Keratinocyte (primary cell): ENCODE data around the gene NAA11. TPM values are rescaled to one million over a fixed set of nuclear protein-coding genes. Genes with fewer than 3 reads are reported as not detected.
"Not testable (repeated sequence)": the region's sequence is repeated elsewhere in the genome, so short reads cannot be mapped to it uniquely, and the experiment has no call there.

Experiments
- DNase-seq: peaks from one replicate; pipeline ENCODE4 v3.0.0-alpha.2; 2011; ENCODE audit warnings: low read depth, missing footprints, low spot score
- FAIRE-seq: peaks from 2 replicates; lab custom pipeline; 2011; peaks lifted over from hg19 to GRCh38; lab: Jason Lieb, UNC
- H2AFZ ChIP-seq: 2 replicates; pipeline ENCODE4 v1.6.0; 2012; ENCODE audit warnings: low read length, control low read depth, inconsistent platforms; ENCODE audit not compliant: control insufficient read depth
- H3K27ac ChIP-seq: 2 replicates; pipeline ENCODE4 v1.5.1; 2011; ENCODE audit warnings: low read length; ENCODE audit not compliant: control insufficient read depth, insufficient read depth
- H3K27me3 ChIP-seq: 3 replicates; pipeline ENCODE4 v1.6.0; 2011; ENCODE audit warnings: low read length; ENCODE audit not compliant: control insufficient read depth, insufficient read depth; ENCODE audit errors: extremely low read depth
- H3K36me3 ChIP-seq, 2 experiments: 2 replicates in 1 of 2; 3 replicates in 1 of 2; pipeline ENCODE4 v1.5.1; 2011; ENCODE audit warnings: low read length in 2 of 2, mild to moderate bottlenecking in 1 of 2; ENCODE audit not compliant: control insufficient read depth in 2 of 2, insufficient read depth in 2 of 2; ENCODE audit errors: extremely low read depth in 1 of 2
- H3K4me1 ChIP-seq: 3 replicates; pipeline ENCODE4 v1.5.1; 2011; ENCODE audit warnings: low read length; ENCODE audit not compliant: control insufficient read depth, insufficient read depth; ENCODE audit errors: extremely low read depth
- H3K4me2 ChIP-seq: 3 replicates; pipeline ENCODE4 v1.6.0; 2011; ENCODE audit warnings: low read depth, low read length; ENCODE audit not compliant: control insufficient read depth, insufficient read depth; ENCODE audit errors: extremely low read depth
- H3K4me3 ChIP-seq, 3 experiments: fragments of 200-600 bp in 1 of 3; sonication (generic) in 1 of 3; 2 replicates in 2 of 3; 3 replicates in 1 of 3; pipeline ENCODE4 v1.5.1; 2011 to 2016; ENCODE audit warnings: low read length in 3 of 3, mild to moderate bottlenecking in 3 of 3, control low read depth in 2 of 3, inconsistent platforms in 1 of 3, low read depth in 1 of 3, mixed read lengths in 1 of 3, mixed run types in 1 of 3, moderate library complexity in 1 of 3; ENCODE audit not compliant: control insufficient read depth in 2 of 3, insufficient read depth in 2 of 3; ENCODE audit errors: extremely low read depth in 1 of 3
- H3K79me2 ChIP-seq: 2 replicates; pipeline ENCODE4 v1.6.0; 2012; ENCODE audit warnings: low read length; ENCODE audit not compliant: control insufficient read depth, insufficient read depth
- H3K9ac ChIP-seq: 3 replicates; pipeline ENCODE4 v1.6.0; 2011; ENCODE audit warnings: low read length; ENCODE audit not compliant: control insufficient read depth, insufficient read depth; ENCODE audit errors: extremely low read depth
- H3K9me1 ChIP-seq: 3 replicates; pipeline ENCODE4 v1.6.0; 2011; ENCODE audit warnings: low read length; ENCODE audit not compliant: control insufficient read depth, insufficient read depth; ENCODE audit errors: extremely low read depth
- H3K9me3 ChIP-seq: 2 replicates; pipeline ENCODE4 v1.5.1; 2012; ENCODE audit warnings: low read depth, low read length; ENCODE audit not compliant: control insufficient read depth
- H4K20me1 ChIP-seq: 3 replicates; pipeline ENCODE4 v1.6.0; 2011; ENCODE audit warnings: low read length; ENCODE audit not compliant: control insufficient read depth, insufficient read depth; ENCODE audit errors: extremely low read depth
- CTCF ChIP-seq, 3 experiments: IDR thresholded peaks in 1 of 3; conservative IDR thresholded peaks in 1 of 3; optimal IDR thresholded peaks in 1 of 3; 2 replicates in 2 of 3; 3 replicates in 1 of 3; pipeline versions ENCODE3 to v1.5.1; 2011; ENCODE audit warnings: low read length in 3 of 3, mild to moderate bottlenecking in 3 of 3, moderate library complexity in 2 of 3, control low read depth in 1 of 3, inconsistent platforms in 1 of 3; ENCODE audit not compliant: insufficient read depth in 2 of 3; ENCODE audit errors: extremely low read depth in 1 of 3
- EZH2 ChIP-seq: IDR thresholded peaks from one replicate; pipeline ENCODE4 v1.6.1; 2012; ENCODE audit warnings: inconsistent platforms, mild to moderate bottlenecking, low read length, moderate library complexity
- dilution Hi-C: fragments of 300-500 bp; cut with MboI; formaldehyde crosslinking; loops from one replicate; pipeline ENCODE4 v1.7.0; 2020; ENCODE audit warnings: low sequenced_read_pairs; ENCODE audit not compliant: extremely low pct_ligation_motif_present
- polyA plus RNA-seq, 5 experiments: library from polyadenylated mRNA; depleted of rRNA in 3 of 5; stranded (reverse) in 3 of 5; stranded (forward) in 1 of 5; unstranded in 1 of 5; fragments of >200 nt; gene quantifications; 1 replicate in 1 of 5; 2 replicates in 3 of 5; 3 replicates in 1 of 5; pipeline versions ENCODE4 v1.2.1 to v1.2.3, GENCODE V29; 2011 to 2012; ENCODE audit warnings: missing spikeins in 2 of 5, low read depth in 1 of 5, low replicate concordance in 1 of 5

Gene NAA11
- polyA plus RNA-seq, 1 donor (not counting 4 experiments of a cell fraction or from before 2014, with no cell fraction given): not detected

- Histone ChIP-seq H3K36me3 (no peaks in the 10 kb centered on the region), H3K9me1 (no peaks in the 10 kb centered on the region), H3K4me2 (no peak overlapping the region), H3K9me3 (no peaks in the 10 kb centered on the region), H2AFZ (no peak overlapping the region), H4K20me1 (no peaks in the 10 kb centered on the region), H3K4me1 (no peaks in the 10 kb centered on the region), H3K27ac (no peak overlapping the region), H3K4me3 (no peak overlapping the region), H3K9ac (no peak overlapping the region), H3K27me3 (no peaks in the 10 kb centered on the region), H3K79me2 (no peaks in the 10 kb centered on the region)
- FAIRE-seq: no peak
- TF ChIP-seq EZH2 (no peak), CTCF (optimal IDR thresholded peaks at IDR 0.05 in 1 of 3, IDR thresholded peaks at IDR 0.05 in 1 of 3, conservative IDR thresholded peaks at IDR 0.05 in 1 of 3; ENCODE audit: extremely low read depth in 1 of 3, insufficient read depth in 2 of 3, low read length in 3 of 3) (no peak)
- no peak for DNase-seq
- dilution Hi-C loops: no loop called here
Observed at GRCh38 chr4:79287076-79287475, 38.8 kb downstream of the NAA11 start.

GRCh38 chr4:79281566-79282359 is 44.1 kb downstream of the NAA11 start:
- dilution Hi-C loops: no loop called here
- Histone ChIP-seq H4K20me1 (no peaks in the 10 kb centered on the region), H3K27me3 (no peaks in the 10 kb centered on the region), H3K79me2 (no peaks in the 10 kb centered on the region), H3K4me1 (no peaks in the 10 kb centered on the region), H3K4me2 (no peak overlapping the region), H3K9me3 (no peaks in the 10 kb centered on the region), H3K9me1 (no peaks in the 10 kb centered on the region), H3K36me3 (no peaks in the 10 kb centered on the region), H3K4me3 (no peak overlapping the region), H3K27ac (no peak overlapping the region), H3K9ac (no peak overlapping the region), H2AFZ (no peak overlapping the region)
- no peak for DNase-seq
- no peak for TF ChIP-seq EZH2
- no peak for FAIRE-seq

- H3K9me1 ChIP-seq, H3K36me3 ChIP-seq, DNase-seq, H3K9ac ChIP-seq, H3K27ac ChIP-seq, FAIRE-seq, H4K20me1 ChIP-seq, dilution Hi-C loops, H3K4me2 ChIP-seq, H3K9me3 ChIP-seq, H3K79me2 ChIP-seq, H3K4me1 ChIP-seq, H3K27me3 ChIP-seq, H2AFZ ChIP-seq, H3K4me3 ChIP-seq: not testable (repeated sequence)
Observed at GRCh38 chr4:79277467-79277866, 48.4 kb downstream of the NAA11 start.
